Gastrocnemius medialis (tissue), 4 donors: Measurements from ENCODE around the gene TCN2.

ENCODE experiments used
- POLR2A ChIP-seq, 2 donors: fragments of 450-650 bp; IDR thresholded peaks; one replicate each; pipeline ENCODE4 v1.6.1; 2017; ENCODE audit warnings: antibody characterized with exemption in 2 of 2, mild to moderate bottlenecking in 2 of 2, moderate library complexity in 2 of 2
- TF ChIP-seq, protein P1 (sequence below), 5 experiments: fragments of 450-650 bp in 3 of 5; fragments of 200-600 bp in 2 of 5; sonication (generic) in 2 of 5; IDR thresholded peaks in 4 of 5; conservative IDR thresholded peaks in 1 of 5; 1 replicate in 4 of 5; 2 replicates in 1 of 5; pipeline ENCODE4 v1.5.1; 2016 to 2019; ENCODE audit warnings: antibody characterized with exemption in 5 of 5, mild to moderate bottlenecking in 3 of 5, moderate library complexity in 3 of 5

GRCh38 chr22:30607300-30607930 is 441 bp downstream of the TCN2 start:
- TF ChIP-seq, protein P1, sequence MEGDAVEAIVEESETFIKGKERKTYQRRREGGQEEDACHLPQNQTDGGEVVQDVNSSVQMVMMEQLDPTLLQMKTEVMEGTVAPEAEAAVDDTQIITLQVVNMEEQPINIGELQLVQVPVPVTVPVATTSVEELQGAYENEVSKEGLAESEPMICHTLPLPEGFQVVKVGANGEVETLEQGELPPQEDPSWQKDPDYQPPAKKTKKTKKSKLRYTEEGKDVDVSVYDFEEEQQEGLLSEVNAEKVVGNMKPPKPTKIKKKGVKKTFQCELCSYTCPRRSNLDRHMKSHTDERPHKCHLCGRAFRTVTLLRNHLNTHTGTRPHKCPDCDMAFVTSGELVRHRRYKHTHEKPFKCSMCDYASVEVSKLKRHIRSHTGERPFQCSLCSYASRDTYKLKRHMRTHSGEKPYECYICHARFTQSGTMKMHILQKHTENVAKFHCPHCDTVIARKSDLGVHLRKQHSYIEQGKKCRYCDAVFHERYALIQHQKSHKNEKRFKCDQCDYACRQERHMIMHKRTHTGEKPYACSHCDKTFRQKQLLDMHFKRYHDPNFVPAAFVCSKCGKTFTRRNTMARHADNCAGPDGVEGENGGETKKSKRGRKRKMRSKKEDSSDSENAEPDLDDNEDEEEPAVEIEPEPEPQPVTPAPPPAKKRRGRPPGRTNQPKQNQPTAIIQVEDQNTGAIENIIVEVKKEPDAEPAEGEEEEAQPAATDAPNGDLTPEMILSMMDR (IDR thresholded peaks at IDR 0.05 in 4 of 5, conservative IDR thresholded peaks at IDR 0.05 in 1 of 5): no peak
- TF ChIP-seq POLR2A (IDR thresholded peaks at IDR 0.05): no peak
